ENCODE measurements around the gene FAM120B. TPM values are rescaled to one million over a fixed set of nuclear protein-coding genes. Genes with fewer than 3 reads are reported as not detected.
A peak's percentile ranks its signal among the peaks of the same experiment; 100 is the strongest.

The FAM120B gene
- polyA plus RNA-seq, 1 donor, result 27.7 TPM

DNA sequence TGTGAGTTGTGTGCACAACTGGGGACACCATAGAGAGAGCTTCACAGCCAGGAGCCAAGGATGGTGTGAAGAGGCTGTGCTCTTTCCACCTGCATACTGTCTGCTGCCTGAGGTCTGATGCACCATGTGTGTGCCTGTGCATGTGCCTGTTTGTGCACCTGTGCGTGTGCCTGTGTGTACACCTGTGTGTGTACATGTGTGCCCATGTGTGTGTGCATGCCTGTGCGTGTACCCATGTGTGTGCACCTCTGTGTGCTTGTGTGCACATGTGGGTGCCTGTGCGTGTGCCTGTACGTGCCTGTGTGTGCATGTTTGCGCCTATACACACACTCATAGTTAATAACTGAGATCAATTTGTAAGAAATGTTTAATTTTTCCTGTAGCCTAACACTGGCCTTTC lies 51.3 kb downstream of the FAM120B start:
- H3K4me1 ChIP-seq (ENCODE audit: control insufficient read depth, insufficient read depth, low read length), result no peaks in the 10 kb centered on the region
- H3K4me3 ChIP-seq (ENCODE audit: low read length), result no peak overlapping the region
- H3K9me3 ChIP-seq (ENCODE audit: control insufficient read depth, low read depth, low read length), result no peaks in the 10 kb centered on the region
- peaks cover 44% of the 10 kb centered on the region for H3K36me3 ChIP-seq (ENCODE audit: control insufficient read depth, insufficient read depth, low read length)
- no peak overlapping the region for H3K27ac ChIP-seq (ENCODE audit: low read length)
- no peak for DNase-seq
- no peaks in the 10 kb centered on the region for H3K27me3 ChIP-seq (ENCODE audit: control insufficient read depth, insufficient read depth, low read length)
- WGBS (ENCODE audit: insufficient coverage, low lambda C conversion rate), result 86% methylated on average over 1 of the region's 5 CpGs

DNA sequence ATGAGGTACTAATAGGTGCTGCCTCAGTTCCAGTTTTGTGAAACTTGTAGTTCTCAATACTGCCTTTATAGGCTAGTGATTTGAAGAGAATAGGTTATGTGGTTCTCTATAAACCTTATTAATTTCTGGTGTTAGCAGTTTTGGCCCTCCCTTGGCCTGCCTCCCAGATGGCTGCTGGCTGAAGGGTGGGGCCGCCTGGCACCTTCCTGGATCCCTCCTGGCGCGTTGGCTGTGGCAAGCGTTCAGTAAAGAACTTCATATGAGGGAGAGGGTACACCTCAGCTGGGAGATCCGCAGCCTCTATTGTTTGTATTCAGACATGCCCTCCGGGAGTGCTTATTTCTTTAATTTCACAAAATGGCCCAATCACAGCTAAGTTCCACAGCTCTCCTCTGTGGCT lies 51.9 kb downstream of the FAM120B start:
- no peak for DNase-seq

DNA sequence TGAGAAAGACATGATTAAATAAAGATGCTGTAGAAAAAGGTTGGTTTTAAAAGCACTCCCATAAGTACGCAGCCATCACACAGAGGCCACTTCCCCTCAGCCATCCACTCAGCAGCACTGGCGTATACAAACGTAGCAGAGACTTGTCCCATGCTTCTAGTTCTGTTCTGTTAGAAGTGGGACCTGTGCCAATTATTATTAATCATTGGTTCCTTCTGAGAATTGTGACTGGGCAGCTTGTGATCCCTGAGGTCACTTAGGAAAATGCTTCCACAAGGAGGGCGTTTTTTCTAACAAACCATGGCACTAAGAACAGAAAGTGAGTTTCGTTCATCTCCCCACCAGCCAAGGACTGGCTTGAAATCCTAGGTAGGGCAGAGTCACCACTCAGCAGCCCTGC lies 53.9 kb downstream of the FAM120B start:
- no peak for DNase-seq
- peaks cover 50% of the 10 kb centered on the region for H3K36me3 ChIP-seq (ENCODE audit: control insufficient read depth, insufficient read depth, low read length)
- WGBS (ENCODE audit: insufficient coverage, low lambda C conversion rate), result 100% methylated on average over 1 of the region's 5 CpGs

More for the DNA sequence above, 51.9 kb downstream of the FAM120B start:
- Histone ChIP-seq H3K27me3 (ENCODE audit: control insufficient read depth, insufficient read depth, low read length) (no peaks in the 10 kb centered on the region), H3K4me1 (ENCODE audit: control insufficient read depth, insufficient read depth, low read length) (no peaks in the 10 kb centered on the region), H3K27ac (ENCODE audit: low read length) (no peak overlapping the region), H3K36me3 (ENCODE audit: control insufficient read depth, insufficient read depth, low read length) (peaks cover 47% of the 10 kb centered on the region), H3K9me3 (ENCODE audit: control insufficient read depth, low read depth, low read length) (no peaks in the 10 kb centered on the region), H3K4me3 (ENCODE audit: low read length) (no peak overlapping the region)
- WGBS (ENCODE audit: insufficient coverage, low lambda C conversion rate), result no CpG with 5 or more reads among the region's 6 CpGs

DNA sequence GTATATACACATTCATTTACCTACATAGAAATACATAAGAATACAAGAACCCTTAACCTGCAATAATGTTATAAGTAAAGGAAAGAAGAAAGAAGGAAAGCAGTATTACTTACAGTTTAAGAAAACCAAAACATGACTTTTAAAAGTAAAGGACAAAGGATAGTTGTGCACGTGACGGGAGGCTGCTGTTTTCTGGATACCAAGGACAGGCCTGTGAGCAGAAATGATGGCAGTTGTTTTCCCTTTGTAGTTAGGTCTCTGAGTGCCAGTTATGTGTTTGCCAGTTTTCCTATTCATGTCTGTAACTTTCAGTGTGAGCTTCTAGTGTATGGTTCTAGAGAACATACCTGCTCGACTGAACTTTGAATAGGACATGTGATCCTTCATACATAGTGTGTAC lies 54.8 kb downstream of the FAM120B start:
- Histone ChIP-seq H3K4me1 (ENCODE audit: control insufficient read depth, insufficient read depth, low read length) (peaks cover 4% of the 10 kb centered on the region), H3K27ac (ENCODE audit: low read length) (no peak overlapping the region), H3K4me3 (ENCODE audit: low read length) (no peak overlapping the region), H3K27me3 (ENCODE audit: control insufficient read depth, insufficient read depth, low read length) (no peaks in the 10 kb centered on the region), H3K36me3 (ENCODE audit: control insufficient read depth, insufficient read depth, low read length) (peaks cover 53% of the 10 kb centered on the region), H3K9me3 (ENCODE audit: control insufficient read depth, low read depth, low read length) (no peaks in the 10 kb centered on the region)
- 100% methylated on average over 2 of the region's 3 CpGs for WGBS (ENCODE audit: insufficient coverage, low lambda C conversion rate)
- DNase-seq, result no peak

More for the DNA sequence above, 53.9 kb downstream of the FAM120B start:
- H3K4me3 ChIP-seq (ENCODE audit: low read length), result no peak overlapping the region
- no peaks in the 10 kb centered on the region for H3K27me3 ChIP-seq (ENCODE audit: control insufficient read depth, insufficient read depth, low read length)
- H3K27ac ChIP-seq (ENCODE audit: low read length), result no peak overlapping the region
- H3K4me1 ChIP-seq (ENCODE audit: control insufficient read depth, insufficient read depth, low read length), result peaks cover 4% of the 10 kb centered on the region
- no peaks in the 10 kb centered on the region for H3K9me3 ChIP-seq (ENCODE audit: control insufficient read depth, low read depth, low read length)

DNA sequence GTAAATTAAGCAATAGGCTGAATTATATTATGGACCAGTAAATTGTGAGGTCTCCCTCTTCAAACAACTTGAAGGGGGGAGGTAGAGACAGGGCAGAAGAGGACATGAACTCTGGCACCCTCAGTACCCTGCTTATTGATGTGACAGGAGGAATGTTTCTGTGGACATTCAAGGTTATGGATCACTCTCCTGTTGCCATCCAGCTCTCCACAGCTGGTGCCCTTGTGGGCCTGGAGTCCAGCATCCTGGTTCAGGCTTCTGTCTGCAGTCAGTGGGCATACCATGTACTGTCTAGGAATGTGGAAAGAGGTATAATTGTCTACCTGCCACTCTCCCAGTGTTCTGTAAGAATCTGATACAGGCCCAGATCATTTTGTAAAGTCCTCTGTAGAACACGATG lies 55.6 kb downstream of the FAM120B start:
- H3K9me3 ChIP-seq (ENCODE audit: control insufficient read depth, low read depth, low read length), result no peaks in the 10 kb centered on the region
- no peaks in the 10 kb centered on the region for H3K27me3 ChIP-seq (ENCODE audit: control insufficient read depth, insufficient read depth, low read length)
- H3K4me3 ChIP-seq (ENCODE audit: low read length), result no peak overlapping the region
- no peak overlapping the region for H3K27ac ChIP-seq (ENCODE audit: low read length)
- H3K4me1 ChIP-seq (ENCODE audit: control insufficient read depth, insufficient read depth, low read length), result peaks cover 4% of the 10 kb centered on the region
- no peak for DNase-seq
- H3K36me3 ChIP-seq (ENCODE audit: control insufficient read depth, insufficient read depth, low read length), result peaks cover 50% of the 10 kb centered on the region
- no CpG with 5 or more reads among the region's 1 CpG for WGBS (ENCODE audit: insufficient coverage, low lambda C conversion rate)

DNA sequence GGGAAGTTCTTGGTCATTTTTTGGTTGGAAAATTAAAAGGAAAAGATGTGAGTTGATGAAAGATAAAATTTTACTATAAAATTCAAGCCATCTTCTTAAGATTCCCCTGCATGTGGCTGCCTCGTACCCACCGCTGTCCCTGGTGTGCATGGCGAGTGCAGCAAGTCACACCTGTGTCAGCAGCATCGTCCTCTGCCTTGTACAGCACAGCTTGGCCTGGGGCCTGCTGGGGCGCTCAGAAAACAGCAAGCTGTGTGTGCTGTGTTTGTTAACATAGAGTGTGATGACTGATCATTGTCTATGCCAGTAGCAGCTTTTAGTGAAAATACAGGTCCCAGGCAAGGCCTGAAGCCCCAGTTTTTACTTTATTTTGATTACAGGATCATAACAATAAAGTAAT lies 56.7 kb downstream of the FAM120B start:
- Histone ChIP-seq H3K4me1 (ENCODE audit: control insufficient read depth, insufficient read depth, low read length) (peaks cover 4% of the 10 kb centered on the region), H3K27me3 (ENCODE audit: control insufficient read depth, insufficient read depth, low read length) (no peaks in the 10 kb centered on the region), H3K4me3 (ENCODE audit: low read length) (no peak overlapping the region), H3K36me3 (ENCODE audit: control insufficient read depth, insufficient read depth, low read length) (peaks cover 43% of the 10 kb centered on the region), H3K27ac (ENCODE audit: low read length) (no peak overlapping the region), H3K9me3 (ENCODE audit: control insufficient read depth, low read depth, low read length) (no peaks in the 10 kb centered on the region)
- no CpG with 5 or more reads among the region's 5 CpGs for WGBS (ENCODE audit: insufficient coverage, low lambda C conversion rate)
- DNase-seq, result no peak

DNA sequence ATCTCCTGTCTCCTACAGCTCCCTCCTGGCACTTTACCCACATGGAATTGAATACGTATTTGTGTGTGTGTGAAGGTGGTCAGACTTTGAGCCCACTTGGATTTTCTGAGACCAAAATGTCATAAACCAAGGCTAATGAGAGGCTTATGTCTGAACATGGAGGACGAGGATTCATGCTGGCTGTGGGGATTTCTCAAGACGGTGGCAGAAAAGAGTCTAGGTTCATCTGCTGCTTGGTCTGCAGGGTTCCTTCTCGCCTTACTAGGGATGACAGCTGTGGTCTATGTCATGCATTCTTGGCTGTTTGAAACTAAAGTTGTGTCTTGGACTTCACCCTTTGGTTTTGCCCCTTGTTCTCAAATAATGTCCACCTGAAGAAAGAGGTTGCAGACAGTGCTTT lies 58.6 kb downstream of the FAM120B start:
- H3K4me3 ChIP-seq (ENCODE audit: low read length), result no peak overlapping the region
- peaks cover 17% of the 10 kb centered on the region for H3K4me1 ChIP-seq (ENCODE audit: control insufficient read depth, insufficient read depth, low read length)
- peak in 1 of 2 donors; percentile 51 for DNase-seq
- H3K27ac ChIP-seq (ENCODE audit: low read length), result no peak overlapping the region
- no peaks in the 10 kb centered on the region for H3K27me3 ChIP-seq (ENCODE audit: control insufficient read depth, insufficient read depth, low read length)
- 82% methylated on average over 2 of the region's 4 CpGs for WGBS (ENCODE audit: insufficient coverage, low lambda C conversion rate)
- peaks cover 28% of the 10 kb centered on the region for H3K36me3 ChIP-seq (ENCODE audit: control insufficient read depth, insufficient read depth, low read length)
- no peaks in the 10 kb centered on the region for H3K9me3 ChIP-seq (ENCODE audit: control insufficient read depth, low read depth, low read length)

DNA sequence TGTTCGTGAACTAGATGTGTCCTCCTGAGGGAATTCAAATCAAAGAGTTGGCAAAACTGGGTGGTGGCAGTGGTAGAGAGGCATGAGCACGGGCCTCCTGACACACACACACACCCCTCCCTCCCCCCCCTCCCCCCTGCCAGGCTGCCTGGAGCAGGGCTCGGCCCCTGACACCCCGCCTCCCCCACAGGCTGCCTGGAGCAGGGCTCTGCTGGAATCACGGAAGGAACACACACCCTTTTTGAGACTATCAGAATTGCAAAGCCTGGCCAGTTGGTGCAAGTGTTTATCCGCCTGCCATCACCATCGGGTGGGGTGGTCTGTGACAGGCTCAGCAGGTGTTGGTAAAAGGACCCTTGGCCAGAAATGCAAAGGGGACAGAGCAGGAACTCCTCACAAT lies 59.0 kb downstream of the FAM120B start:
- Histone ChIP-seq H3K4me1 (ENCODE audit: control insufficient read depth, insufficient read depth, low read length) (peaks cover 20% of the 10 kb centered on the region), H3K27ac (ENCODE audit: low read length) (no peak overlapping the region), H3K27me3 (ENCODE audit: control insufficient read depth, insufficient read depth, low read length) (no peaks in the 10 kb centered on the region), H3K9me3 (ENCODE audit: control insufficient read depth, low read depth, low read length) (no peaks in the 10 kb centered on the region), H3K4me3 (ENCODE audit: low read length) (no peak overlapping the region), H3K36me3 (ENCODE audit: control insufficient read depth, insufficient read depth, low read length) (peaks cover 24% of the 10 kb centered on the region)
- no CpG with 5 or more reads among the region's 7 CpGs for WGBS (ENCODE audit: insufficient coverage, low lambda C conversion rate)
- no peak for DNase-seq

DNA sequence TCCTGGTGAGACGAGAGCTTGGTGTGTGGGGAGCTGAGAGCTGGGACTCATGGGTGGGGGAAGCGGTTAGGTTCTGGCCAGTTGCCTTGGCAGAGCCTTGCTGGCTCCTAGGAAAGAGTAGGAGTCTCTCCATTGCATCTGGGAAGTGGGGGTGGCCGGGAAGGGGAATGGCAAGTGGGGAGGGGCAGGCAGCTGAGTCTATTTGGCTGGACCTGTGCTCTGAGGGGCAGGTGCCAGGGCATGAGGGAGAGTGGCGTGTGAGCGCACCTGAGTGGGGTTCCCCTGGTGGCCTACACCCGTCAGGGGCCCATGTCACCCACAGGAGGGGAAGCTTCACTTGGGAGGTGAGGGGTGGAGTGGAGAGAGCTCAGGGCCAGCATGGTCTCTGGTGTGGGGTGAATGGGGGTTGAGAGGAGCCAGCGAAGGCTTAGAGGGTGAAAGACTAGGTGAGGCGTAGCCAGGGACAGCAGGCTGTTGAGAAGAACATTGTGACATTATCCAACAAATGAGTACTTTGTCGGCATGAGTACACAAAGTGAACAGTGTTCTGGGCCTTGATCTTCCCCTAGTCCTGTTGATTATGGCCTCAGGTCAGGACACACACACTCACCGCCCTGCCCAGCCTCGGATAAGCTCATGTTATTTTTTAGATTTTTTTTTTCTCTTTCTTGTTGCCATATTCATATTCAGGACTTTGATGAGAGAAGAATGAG lies 59.8 kb downstream of the FAM120B start:
- Histone ChIP-seq H3K4me1 (ENCODE audit: control insufficient read depth, insufficient read depth, low read length) (peaks cover 20% of the 10 kb centered on the region), H3K36me3 (ENCODE audit: control insufficient read depth, insufficient read depth, low read length) (peaks cover 20% of the 10 kb centered on the region), H3K27ac (ENCODE audit: low read length) (no peak overlapping the region), H3K4me3 (ENCODE audit: low read length) (no peak overlapping the region), H3K9me3 (ENCODE audit: control insufficient read depth, low read depth, low read length) (no peaks in the 10 kb centered on the region), H3K27me3 (ENCODE audit: control insufficient read depth, insufficient read depth, low read length) (no peaks in the 10 kb centered on the region)
- WGBS (ENCODE audit: insufficient coverage, low lambda C conversion rate), result 100% methylated on average over 2 of the region's 11 CpGs
- no peak for DNase-seq

DNA sequence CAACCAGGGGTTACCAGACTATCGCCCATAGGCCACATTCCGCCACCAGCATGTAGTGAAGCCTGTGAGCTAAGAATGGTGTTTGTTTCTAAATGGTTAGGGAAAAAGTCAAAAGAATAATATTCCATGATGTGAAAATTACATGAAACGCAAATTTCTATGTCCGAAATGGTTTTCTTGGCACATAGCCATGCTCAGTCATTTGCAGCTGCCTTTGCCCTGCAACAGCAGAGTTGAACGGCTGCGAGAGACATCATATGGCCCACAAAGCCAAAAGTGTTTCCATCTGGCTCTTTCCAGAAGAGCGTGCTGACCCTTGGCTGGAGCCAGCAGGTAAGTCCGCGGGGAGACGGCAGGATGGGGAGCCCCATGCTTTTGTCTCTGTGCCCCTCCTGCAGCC lies 60.7 kb downstream of the FAM120B start:
- Histone ChIP-seq H3K36me3 (ENCODE audit: control insufficient read depth, insufficient read depth, low read length) (peaks cover 18% of the 10 kb centered on the region), H3K4me1 (ENCODE audit: control insufficient read depth, insufficient read depth, low read length) (peaks cover 20% of the 10 kb centered on the region), H3K9me3 (ENCODE audit: control insufficient read depth, low read depth, low read length) (no peaks in the 10 kb centered on the region), H3K27ac (ENCODE audit: low read length) (no peak overlapping the region), H3K27me3 (ENCODE audit: control insufficient read depth, insufficient read depth, low read length) (no peaks in the 10 kb centered on the region), H3K4me3 (ENCODE audit: low read length) (no peak overlapping the region)
- WGBS (ENCODE audit: insufficient coverage, low lambda C conversion rate), result 92% methylated on average over 2 of the region's 10 CpGs
- no peak for DNase-seq

DNA sequence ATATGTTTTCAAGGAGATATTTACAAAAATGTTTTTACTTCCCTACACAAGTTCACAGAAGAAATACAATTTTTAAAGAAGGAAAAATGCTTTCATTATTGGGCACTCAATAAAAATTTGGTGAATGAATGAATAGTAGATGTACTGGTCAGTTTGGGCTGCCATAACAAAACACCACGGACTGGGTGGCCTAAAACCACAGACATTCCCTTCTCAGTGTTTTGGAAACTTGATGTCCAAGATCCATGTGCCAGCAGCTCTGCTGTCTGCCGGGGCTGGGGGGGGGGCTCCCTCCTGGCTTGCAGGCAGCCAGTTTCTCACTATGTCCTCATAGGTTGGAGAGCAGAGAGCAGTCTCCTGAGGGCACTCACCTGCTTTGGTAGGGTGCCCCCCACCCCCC lies 62.0 kb downstream of the FAM120B start:
- Histone ChIP-seq H3K27me3 (ENCODE audit: control insufficient read depth, insufficient read depth, low read length) (no peaks in the 10 kb centered on the region), H3K27ac (ENCODE audit: low read length) (no peak overlapping the region), H3K4me1 (ENCODE audit: control insufficient read depth, insufficient read depth, low read length) (peaks cover 20% of the 10 kb centered on the region), H3K9me3 (ENCODE audit: control insufficient read depth, low read depth, low read length) (no peaks in the 10 kb centered on the region), H3K36me3 (ENCODE audit: control insufficient read depth, insufficient read depth, low read length) (peaks cover 14% of the 10 kb centered on the region), H3K4me3 (ENCODE audit: low read length) (no peak overlapping the region)
- DNase-seq, result no peak
- no CpG with 5 or more reads among the region's 2 CpGs for WGBS (ENCODE audit: insufficient coverage, low lambda C conversion rate)

Data from large intestine (tissue), 3 donors.